Colonic mucosa (tissue), 4 donors: ENCODE measurements around the gene GSE1. TPM values are rescaled to one million over a fixed set of nuclear protein-coding genes. Genes with fewer than 3 reads are reported as not detected.
A peak's percentile ranks its signal among the peaks of the same experiment; 100 is the strongest.

Experiments used
- DNase-seq: peaks from one replicate; pipeline ENCODE4 v3.0.0-alpha.2; 2020
- H3K27ac ChIP-seq: fragments of 200-600 bp; one replicate; pipeline ENCODE4 v1.8.0; 2021
- H3K27me3 ChIP-seq: fragments of 200-600 bp; one replicate; pipeline ENCODE4 v1.8.0; 2021
- H3K36me3 ChIP-seq: fragments of 200-600 bp; one replicate; pipeline ENCODE4 v1.8.0; 2021
- H3K4me1 ChIP-seq: fragments of 200-600 bp; one replicate; pipeline ENCODE4 v1.8.0; 2021; ENCODE audit warnings: mild to moderate bottlenecking
- H3K4me3 ChIP-seq: fragments of 200-600 bp; one replicate; pipeline ENCODE4 v1.8.0; 2021
- H3K9ac ChIP-seq, 2 donors: one replicate each; pipeline ENCODE4 v1.7.0; 2013; ENCODE audit warnings: control low read depth in 2 of 2, low read depth in 2 of 2, low read length in 2 of 2
- H3K9me3 ChIP-seq: fragments of 200-600 bp; one replicate; pipeline ENCODE4 v1.8.0; 2021
- CTCF ChIP-seq: fragments of 200-600 bp; IDR thresholded peaks from one replicate; pipeline ENCODE4 v1.8.0; 2022; ENCODE audit warnings: antibody characterized with exemption, mild to moderate bottlenecking
- intact Hi-C: fragments of 100-400 bp; cut with DNase I; formaldehyde crosslinking; loops from one replicate; pipeline ENCODE4 v1.14.1; 2022
- total RNA-seq, 2 donors: library from RNA; stranded (reverse); fragmentation: NEBNext Ultra II Directional in 1 of 2; extraction: Animal tissue kit (Norgen Biotek cat#: 25700) in 1 of 2; gene quantifications; one replicate each; pipeline ENCODE4 v1.2.1, GENCODE V29; 2021
- donor health status: healthy.
- donor health status: DM: no; HTN: no; CAD: no.
- donor health status: DM: no; HTN: no; CAD: no.

Gene GSE1
- total RNA-seq, 2 donors from 2014 or later = 79.2 to 103 TPM

- TF ChIP-seq CTCF = no peak
- peaks cover 17% of the 10 kb centered on the region for H3K4me1 ChIP-seq
- no peak overlapping the region for H3K9ac ChIP-seq
- no peaks in the 10 kb centered on the region for H3K36me3 ChIP-seq
- H3K4me3 ChIP-seq = no peak overlapping the region
- no peaks in the 10 kb centered on the region for H3K9me3 ChIP-seq
- DNase-seq = no peak
- H3K27me3 ChIP-seq = no peaks in the 10 kb centered on the region
- intact Hi-C loops = no loop called here
- peak overlapping the region; percentile 16 for H3K27ac ChIP-seq
Measured at GRCh38 chr16:85579923-85580580, 33.1 kb upstream of the GSE1 start.

- Histone ChIP-seq H3K27me3 (no peaks in the 10 kb centered on the region), H3K9me3 (no peaks in the 10 kb centered on the region), H3K4me3 (no peak overlapping the region), H3K36me3 (no peaks in the 10 kb centered on the region), H3K9ac (no peak overlapping the region), H3K4me1 (peaks cover 12% of the 10 kb centered on the region), H3K27ac (no peak overlapping the region)
- intact Hi-C loops = no loop called here
- TF ChIP-seq CTCF = no peak
- no peak for DNase-seq
Measured at GRCh38 chr16:85580684-85581083, 32.4 kb upstream of the GSE1 start.

GRCh38 chr16:85582229-85582991, 30.7 kb upstream of the GSE1 start:
- no peak for TF ChIP-seq CTCF
- H3K27ac ChIP-seq = no peak overlapping the region
- H3K9ac ChIP-seq = no peak overlapping the region
- no peaks in the 10 kb centered on the region for H3K9me3 ChIP-seq
- H3K27me3 ChIP-seq = no peaks in the 10 kb centered on the region
- H3K4me1 ChIP-seq = peaks cover 9% of the 10 kb centered on the region
- H3K36me3 ChIP-seq = no peaks in the 10 kb centered on the region
- no peak for DNase-seq
- H3K4me3 ChIP-seq = no peak overlapping the region
- intact Hi-C loops = no loop called here

- intact Hi-C loops = no loop called here
- H3K9me3 ChIP-seq = no peaks in the 10 kb centered on the region
- no peak overlapping the region for H3K9ac ChIP-seq
- TF ChIP-seq CTCF = no peak
- no peaks in the 10 kb centered on the region for H3K27me3 ChIP-seq
- no peak overlapping the region for H3K27ac ChIP-seq
- DNase-seq = no peak
- H3K36me3 ChIP-seq = no peaks in the 10 kb centered on the region
- H3K4me3 ChIP-seq = no peak overlapping the region
- H3K4me1 ChIP-seq = peaks cover 9% of the 10 kb centered on the region
Measured at GRCh38 chr16:85583491-85584181, 29.5 kb upstream of the GSE1 start.

- no peak overlapping the region for H3K9ac ChIP-seq
- H3K9me3 ChIP-seq = no peaks in the 10 kb centered on the region
- peaks cover 5% of the 10 kb centered on the region for H3K4me1 ChIP-seq
- TF ChIP-seq CTCF = no peak
- H3K27me3 ChIP-seq = no peaks in the 10 kb centered on the region
- no peaks in the 10 kb centered on the region for H3K36me3 ChIP-seq
- DNase-seq = no peak
- intact Hi-C loops = no loop called here
- H3K4me3 ChIP-seq = no peak overlapping the region
- H3K27ac ChIP-seq = no peak overlapping the region
Measured at GRCh38 chr16:85584267-85584666, 28.9 kb upstream of the GSE1 start.
